IMR-90 (cell line): Measurements from ENCODE around the gene OR10J1.

ENCODE experiments used
- MAFK ChIP-seq: IDR thresholded peaks from 2 replicates; pipeline ENCODE4 v1.6.1; 2012; ENCODE audit warnings: low read depth, low read length, improper control_type of control experiment
- POLR2A ChIP-seq: IDR thresholded peaks from 2 replicates; pipeline ENCODE4 v1.6.1; 2012; ENCODE audit warnings: mild to moderate bottlenecking, low read depth, low read length
- RAD21 ChIP-seq: IDR thresholded peaks from 2 replicates; pipeline ENCODE4 v1.6.1; 2012; ENCODE audit warnings: low read length, improper control_type of control experiment
- TF ChIP-seq, protein P1 (sequence below): conservative IDR thresholded peaks from 2 replicates; pipeline ENCODE4 v1.5.1; 2012; ENCODE audit warnings: mild to moderate bottlenecking, low read depth, low read length, improper control_type of control experiment

- TF ChIP-seq POLR2A = no peak
- TF ChIP-seq, protein P1, sequence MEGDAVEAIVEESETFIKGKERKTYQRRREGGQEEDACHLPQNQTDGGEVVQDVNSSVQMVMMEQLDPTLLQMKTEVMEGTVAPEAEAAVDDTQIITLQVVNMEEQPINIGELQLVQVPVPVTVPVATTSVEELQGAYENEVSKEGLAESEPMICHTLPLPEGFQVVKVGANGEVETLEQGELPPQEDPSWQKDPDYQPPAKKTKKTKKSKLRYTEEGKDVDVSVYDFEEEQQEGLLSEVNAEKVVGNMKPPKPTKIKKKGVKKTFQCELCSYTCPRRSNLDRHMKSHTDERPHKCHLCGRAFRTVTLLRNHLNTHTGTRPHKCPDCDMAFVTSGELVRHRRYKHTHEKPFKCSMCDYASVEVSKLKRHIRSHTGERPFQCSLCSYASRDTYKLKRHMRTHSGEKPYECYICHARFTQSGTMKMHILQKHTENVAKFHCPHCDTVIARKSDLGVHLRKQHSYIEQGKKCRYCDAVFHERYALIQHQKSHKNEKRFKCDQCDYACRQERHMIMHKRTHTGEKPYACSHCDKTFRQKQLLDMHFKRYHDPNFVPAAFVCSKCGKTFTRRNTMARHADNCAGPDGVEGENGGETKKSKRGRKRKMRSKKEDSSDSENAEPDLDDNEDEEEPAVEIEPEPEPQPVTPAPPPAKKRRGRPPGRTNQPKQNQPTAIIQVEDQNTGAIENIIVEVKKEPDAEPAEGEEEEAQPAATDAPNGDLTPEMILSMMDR = no peak
- no peak for TF ChIP-seq RAD21
- no peak for TF ChIP-seq MAFK
Measured at GRCh38 chr1:159430985-159431384, 8.5 kb upstream of the OR10J1 start.
